Uterus (tissue), 4 donors: ENCODE data around the gene NCAM1. TPM values are rescaled to one million over a fixed set of nuclear protein-coding genes. Genes with fewer than 3 reads are reported as not detected.

ENCODE experiments used
- DNase-seq, 2 donors: peaks; one replicate each; pipeline ENCODE4 v3.0.0-alpha.2; 2019 to 2020
- H3K27ac ChIP-seq, 2 donors: fragments of 200-600 bp; sonication (generic); 1 replicate in 1 of 2; 2 replicates in 1 of 2; pipeline ENCODE4 v1.5.1; 2016 to 2018
- H3K27me3 ChIP-seq, 2 donors: fragments of 200-600 bp; sonication (generic); one replicate each; pipeline ENCODE4 v1.5.1; 2018 to 2019; ENCODE audit warnings: control low read depth in 1 of 2
- H3K36me3 ChIP-seq, 2 donors: fragments of 200-600 bp; sonication (generic); one replicate each; pipeline ENCODE4 v1.5.1; 2019; ENCODE audit warnings: control low read depth in 1 of 2
- H3K4me1 ChIP-seq, 2 donors: fragments of 200-600 bp; sonication (generic); one replicate each; pipeline ENCODE4 v1.5.1; 2018 to 2019; ENCODE audit warnings: control low read depth in 1 of 2
- H3K4me3 ChIP-seq, 2 donors: fragments of 200-600 bp; sonication (generic); 1 replicate in 1 of 2; 2 replicates in 1 of 2; pipeline ENCODE4 v1.5.1; 2018 to 2019; ENCODE audit warnings: mild to moderate bottlenecking in 1 of 2
- H3K9me3 ChIP-seq, 2 donors: fragments of 200-600 bp; sonication (generic); one replicate each; pipeline ENCODE4 v1.5.1; 2019; ENCODE audit warnings: control low read depth in 1 of 2
- CTCF ChIP-seq, 4 experiments: fragments of 200-600 bp in 2 of 4; fragments of 450-650 bp in 2 of 4; sonication (generic) in 2 of 4; IDR thresholded peaks; one replicate each; pipeline ENCODE4 v1.5.1; 2016 to 2019; ENCODE audit warnings: antibody characterized with exemption in 4 of 4, mild to moderate bottlenecking in 2 of 4, moderate library complexity in 1 of 4
- POLR2A ChIP-seq, 2 donors: fragments of 450-650 bp; IDR thresholded peaks; one replicate each; pipeline ENCODE4 v1.6.1; 2016; ENCODE audit warnings: antibody characterized with exemption in 2 of 2, mild to moderate bottlenecking in 1 of 2, moderate library complexity in 1 of 2
- intact Hi-C: fragments of 100-400 bp; cut with DNase I; formaldehyde crosslinking; loops from one replicate; pipeline ENCODE4 v1.15.1; 2023; ENCODE audit warnings: low total_unique reads
- total RNA-seq, 4 donors: library from RNA; depleted of rRNA in 3 of 4; stranded (reverse); fragments of >200 nt in 3 of 4; gene quantifications; one replicate each; pipeline versions ENCODE4 v1.1.0 to v1.2.4, GENCODE V29; 2014 to 2023
- donor health status: DM: yes; HTN: yes; CAD: no.

The NCAM1 gene
- total RNA-seq, 4 donors from 2014 or later, result 54.4 to 210 (median 171) TPM

GRCh38 chr11:113072237-113072858 lies 111.1 kb downstream of the NCAM1 start:
- TF ChIP-seq CTCF (IDR thresholded peaks at IDR 0.05) (no peak), POLR2A (IDR thresholded peaks at IDR 0.05) (no peak)
- Histone ChIP-seq H3K27ac (peak overlapping the region in 1 of 2 donors; percentile 36), H3K9me3 (no peaks in the 10 kb centered on the region), H3K27me3 (no peaks in the 10 kb centered on the region), H3K4me1 (no peaks in the 10 kb centered on the region), H3K36me3 (no peaks in the 10 kb centered on the region), H3K4me3 (no peak overlapping the region)
- intact Hi-C loops, result no loop called here
- DNase-seq, result no peak

GRCh38 chr11:113073290-113073953 lies 112.2 kb downstream of the NCAM1 start:
- TF ChIP-seq CTCF (IDR thresholded peaks at IDR 0.05) (no peak), POLR2A (IDR thresholded peaks at IDR 0.05) (no peak)
- no peak for DNase-seq
- Histone ChIP-seq H3K4me1 (no peaks in the 10 kb centered on the region), H3K27me3 (no peaks in the 10 kb centered on the region), H3K27ac (peak overlapping the region in 1 of 2 donors; percentile 36), H3K9me3 (no peaks in the 10 kb centered on the region), H3K4me3 (no peak overlapping the region), H3K36me3 (no peaks in the 10 kb centered on the region)
- intact Hi-C loops, result no loop called here

- H3K27ac ChIP-seq, result no peak overlapping the region
- H3K4me1 ChIP-seq, result no peaks in the 10 kb centered on the region
- no peaks in the 10 kb centered on the region for H3K9me3 ChIP-seq
- TF ChIP-seq CTCF (IDR thresholded peaks at IDR 0.05), result no peak
- no peak for TF ChIP-seq POLR2A (IDR thresholded peaks at IDR 0.05)
- no peaks in the 10 kb centered on the region for H3K27me3 ChIP-seq
- intact Hi-C loops, result no loop called here
- H3K36me3 ChIP-seq, result no peaks in the 10 kb centered on the region
- DNase-seq, result no peak
- no peak overlapping the region for H3K4me3 ChIP-seq
These were observed 114.4 kb downstream of the NCAM1 start for GRCh38 chr11:113075586-113076095.

GRCh38 chr11:113077379-113077778 lies 116.2 kb downstream of the NCAM1 start:
- no peaks in the 10 kb centered on the region for H3K36me3 ChIP-seq
- H3K4me3 ChIP-seq, result no peak overlapping the region
- no peaks in the 10 kb centered on the region for H3K9me3 ChIP-seq
- no peaks in the 10 kb centered on the region for H3K27me3 ChIP-seq
- no peak overlapping the region for H3K27ac ChIP-seq
- no peaks in the 10 kb centered on the region for H3K4me1 ChIP-seq
- no peak for DNase-seq
- intact Hi-C loops, result no loop called here
- TF ChIP-seq CTCF (IDR thresholded peaks at IDR 0.05) (no peak), POLR2A (IDR thresholded peaks at IDR 0.05) (no peak)

GRCh38 chr11:113082341-113082955 lies 121.2 kb downstream of the NCAM1 start:
- TF ChIP-seq CTCF (IDR thresholded peaks at IDR 0.05) (no peak), POLR2A (IDR thresholded peaks at IDR 0.05) (no peak)
- intact Hi-C loops, result no loop called here
- Histone ChIP-seq H3K4me3 (no peak overlapping the region), H3K36me3 (no peaks in the 10 kb centered on the region), H3K9me3 (no peaks in the 10 kb centered on the region), H3K4me1 (no peaks in the 10 kb centered on the region), H3K27ac (no peak overlapping the region), H3K27me3 (no peaks in the 10 kb centered on the region)
- no peak for DNase-seq
